ENCODE results near the gene BCL2L14. TPM values are rescaled to one million over a fixed set of nuclear protein-coding genes. Genes with fewer than 3 reads are reported as not detected.

Gene BCL2L14
- total and polyA plus RNA-seq, 2 donors (not counting 1 experiment from before 2014, with no cell fraction given), result 0.04 TPM; not detected in 1

- peak overlapping the region; percentile 75 for H3K4me3 Mint-ChIP-seq
- intact Hi-C loops (cut with micrococcal nuclease), result loop anchor here (1.0 to 10.0 kb wide), 8 partner anchors 22 to 479 kb away; no protein-coding TSS in a partner anchor
- H3K9ac ChIP-seq (ENCODE audit: low read length), result peak overlapping the region; percentile 56
- ATAC-seq (ENCODE audit: low read depth) (peak; percentile 70), DNase-seq (peak; percentile 78)
- H3K4me1 Mint-ChIP-seq, result peaks cover 13% of the 10 kb centered on the region
- H3K9me3 Mint-ChIP-seq (ENCODE audit: insufficient read depth), result no peaks in the 10 kb centered on the region
- H3K27ac Mint-ChIP-seq, result no peak overlapping the region
- ChIA-PET CTCF (interaction anchor here (0.5 to 9.5 kb wide), 76 partner anchors 8 to 550 kb away, joined by 3 to 433 read pairs (median 5); partner anchors contain the start of gene ETV6), POLR2A (interaction anchor here (0.6 to 0.7 kb wide), 3 partner anchors 146 to 284 kb away, joined by 3 to 4 read pairs (median 4); no protein-coding TSS in a partner anchor)
- no peaks in the 10 kb centered on the region for H3K27me3 ChIP-seq (replicated peaks in 1 of 4; ENCODE audit: control extremely low read depth in 1 of 4, control insufficient read depth in 3 of 4, insufficient read depth in 4 of 4, low read length in 3 of 4)
- TF ChIP-seq CTCF (IDR thresholded peaks at IDR 0.05), result peak; percentile 87
- TF ChIP-seq EZH2 (IDR thresholded peaks at IDR 0.05; ENCODE audit: borderline replicate concordance, insufficient read depth, low read depth, low read length, poor library complexity, severe bottlenecking), result no peak
- H3K9me3 ChIP-seq (ENCODE audit: control extremely low read depth in 1 of 3, control insufficient read depth in 2 of 3, insufficient read depth in 1 of 3, low read length in 2 of 3), result no peaks in the 10 kb centered on the region
- H3K27me3 Mint-ChIP-seq, result peaks cover 4% of the 10 kb centered on the region
- peak overlapping the region; percentile 95 for H3K4me2 ChIP-seq (replicated peaks; ENCODE audit: low read depth, low read length, poor library complexity, severe bottlenecking)
- no peak overlapping the region for H3K27ac ChIP-seq (ENCODE audit: low read length in 2 of 2)
- H3K4me3 ChIP-seq (ENCODE audit: control extremely low read depth in 1 of 5, extremely low read depth in 1 of 5, insufficient read depth in 1 of 5, low read depth in 2 of 5, low read length in 4 of 5), result peak overlapping the region; percentile 21 to 76 (median 48)
- no peaks in the 10 kb centered on the region for H3K79me2 ChIP-seq (ENCODE audit: control insufficient read depth, insufficient read depth, low read length)
- H3K36me3 ChIP-seq (replicated peaks in 1 of 2; ENCODE audit: control extremely low read depth in 1 of 2, control insufficient read depth in 1 of 2, extremely low read depth in 1 of 2, insufficient read depth in 2 of 2, low read length in 1 of 2), result no peaks in the 10 kb centered on the region
- H3K4me1 ChIP-seq (ENCODE audit: control insufficient read depth in 2 of 2, insufficient read depth in 2 of 2, low read length in 2 of 2), result peaks cover 12 to 15% of the 10 kb centered on the region in 2 donors
- 0% methylated on average over 18 of the region's 27 CpGs for WGBS (ENCODE audit: insufficient coverage)
- peak overlapping the region; percentile 64 for H2AFZ ChIP-seq (ENCODE audit: insufficient read depth, low read depth, low read length, poor library complexity, severe bottlenecking)
- H4K20me1 ChIP-seq (ENCODE audit: control insufficient read depth, insufficient read depth, low read length, poor library complexity, severe bottlenecking), result no peaks in the 10 kb centered on the region
Observed at GRCh38 chr12:12032851-12033797, 37.6 kb upstream of the BCL2L14 start.

All from B cell (primary cell).